WI38 (cell line): ENCODE results near the gene DPF3.

Experiments used
- H3K4me3 ChIP-seq: 2 replicates; pipeline ENCODE4 v1.5.1; 2011; ENCODE audit warnings: low read depth, mild to moderate bottlenecking, control low read depth, low read length
- CTCF ChIP-seq: IDR thresholded peaks from 2 replicates; pipeline ENCODE4 v1.5.1; 2012; ENCODE audit warnings: low read depth, mild to moderate bottlenecking, control low read depth, low read length

The DPF3 gene

GRCh38 chr14:72731252-72732020 lies 162.5 kb downstream of the DPF3 start:
- no peak for TF ChIP-seq CTCF
- H3K4me3 ChIP-seq: no peak overlapping the region

GRCh38 chr14:72730468-72730867 lies 163.4 kb downstream of the DPF3 start:
- TF ChIP-seq CTCF: no peak
- no peak overlapping the region for H3K4me3 ChIP-seq

- H3K4me3 ChIP-seq: no peak overlapping the region
- no peak for TF ChIP-seq CTCF
Observed at GRCh38 chr14:72726444-72726843, 167.5 kb downstream of the DPF3 start.

GRCh38 chr14:72723858-72724530 lies 169.9 kb downstream of the DPF3 start:
- no peak overlapping the region for H3K4me3 ChIP-seq
- no peak for TF ChIP-seq CTCF

GRCh38 chr14:72722201-72722785 lies 171.6 kb downstream of the DPF3 start:
- no peak overlapping the region for H3K4me3 ChIP-seq
- TF ChIP-seq CTCF: no peak

- no peak for TF ChIP-seq CTCF
- H3K4me3 ChIP-seq: no peak overlapping the region
Observed at GRCh38 chr14:72721083-72721482, 172.8 kb downstream of the DPF3 start.

GRCh38 chr14:72717220-72717619 lies 176.7 kb downstream of the DPF3 start:
- no peak overlapping the region for H3K4me3 ChIP-seq
- no peak for TF ChIP-seq CTCF
